ENCODE data around the gene CCNH. TPM values are rescaled to one million over a fixed set of nuclear protein-coding genes. Genes with fewer than 3 reads are reported as not detected.
A peak's percentile ranks its signal among the peaks of the same experiment; 100 is the strongest.

CCNH gene
- total RNA-seq, 1 donor from 2014 or later: 38.1 TPM

DNA sequence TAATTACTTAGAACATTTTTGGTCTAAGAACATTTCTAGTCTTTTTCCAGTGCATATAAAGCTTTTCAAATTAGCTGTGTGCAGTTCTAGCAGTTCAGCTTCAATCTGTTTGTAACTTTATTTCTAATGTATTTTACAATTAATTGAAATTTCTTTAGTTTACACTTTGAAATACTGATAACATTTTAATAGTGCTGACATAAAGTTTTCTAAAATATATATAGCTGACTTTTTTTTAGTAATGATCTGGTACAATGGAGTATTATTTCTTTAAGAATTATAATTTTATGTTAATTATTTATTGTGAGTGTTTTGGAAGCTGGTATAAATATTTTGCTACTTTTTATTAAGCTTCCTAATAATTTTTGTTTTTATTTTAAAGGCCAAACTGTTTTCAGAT lies 43.3 kb downstream of the CCNH start:
- Mint-ChIP-seq H3K4me3 (ENCODE audit: low read depth) (no peak overlapping the region), H3K4me1 (ENCODE audit: low read depth) (peaks cover 6% of the 10 kb centered on the region), H3K36me3 (ENCODE audit: insufficient read depth) (peaks cover 13% of the 10 kb centered on the region), H3K27me3 (no peaks in the 10 kb centered on the region), H3K27ac (no peak overlapping the region), H3K9me3 (ENCODE audit: low read depth) (no peaks in the 10 kb centered on the region)
- TF ChIP-seq, protein P1, sequence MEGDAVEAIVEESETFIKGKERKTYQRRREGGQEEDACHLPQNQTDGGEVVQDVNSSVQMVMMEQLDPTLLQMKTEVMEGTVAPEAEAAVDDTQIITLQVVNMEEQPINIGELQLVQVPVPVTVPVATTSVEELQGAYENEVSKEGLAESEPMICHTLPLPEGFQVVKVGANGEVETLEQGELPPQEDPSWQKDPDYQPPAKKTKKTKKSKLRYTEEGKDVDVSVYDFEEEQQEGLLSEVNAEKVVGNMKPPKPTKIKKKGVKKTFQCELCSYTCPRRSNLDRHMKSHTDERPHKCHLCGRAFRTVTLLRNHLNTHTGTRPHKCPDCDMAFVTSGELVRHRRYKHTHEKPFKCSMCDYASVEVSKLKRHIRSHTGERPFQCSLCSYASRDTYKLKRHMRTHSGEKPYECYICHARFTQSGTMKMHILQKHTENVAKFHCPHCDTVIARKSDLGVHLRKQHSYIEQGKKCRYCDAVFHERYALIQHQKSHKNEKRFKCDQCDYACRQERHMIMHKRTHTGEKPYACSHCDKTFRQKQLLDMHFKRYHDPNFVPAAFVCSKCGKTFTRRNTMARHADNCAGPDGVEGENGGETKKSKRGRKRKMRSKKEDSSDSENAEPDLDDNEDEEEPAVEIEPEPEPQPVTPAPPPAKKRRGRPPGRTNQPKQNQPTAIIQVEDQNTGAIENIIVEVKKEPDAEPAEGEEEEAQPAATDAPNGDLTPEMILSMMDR (IDR thresholded peaks at IDR 0.05; ENCODE audit: unreplicated experiment): no peak
- no peak for DNase-seq (ENCODE audit: low spot score, unreplicated experiment)

DNA sequence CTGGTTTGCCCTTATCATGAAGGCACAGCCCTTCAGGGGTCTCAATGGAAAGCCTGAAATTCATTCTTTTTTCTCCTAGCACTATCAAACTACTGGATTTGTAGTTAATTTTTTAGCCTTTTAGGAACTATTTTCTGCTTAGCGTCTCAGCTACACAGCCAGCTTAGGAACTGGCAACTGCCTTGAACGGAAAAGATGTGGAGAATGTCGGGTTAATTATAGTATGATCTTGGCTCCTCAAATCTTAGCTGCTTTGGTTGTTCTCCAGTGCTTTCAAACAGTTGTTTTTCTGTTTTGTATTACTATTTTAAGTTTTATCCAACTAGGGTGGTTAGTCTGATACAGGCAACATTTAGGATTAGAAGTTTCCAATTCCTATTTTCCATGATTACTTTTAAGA lies 44.1 kb downstream of the CCNH start:
- TF ChIP-seq, protein P1 (IDR thresholded peaks at IDR 0.05; ENCODE audit: unreplicated experiment): no peak
- DNase-seq (ENCODE audit: low spot score, unreplicated experiment): no peak
- peaks cover 6% of the 10 kb centered on the region for H3K4me1 Mint-ChIP-seq (ENCODE audit: low read depth)
- peaks cover 13% of the 10 kb centered on the region for H3K36me3 Mint-ChIP-seq (ENCODE audit: insufficient read depth)
- no peak overlapping the region for H3K27ac Mint-ChIP-seq
- H3K27me3 Mint-ChIP-seq: no peaks in the 10 kb centered on the region
- H3K4me3 Mint-ChIP-seq (ENCODE audit: low read depth): no peak overlapping the region
- no peaks in the 10 kb centered on the region for H3K9me3 Mint-ChIP-seq (ENCODE audit: low read depth)

DNA sequence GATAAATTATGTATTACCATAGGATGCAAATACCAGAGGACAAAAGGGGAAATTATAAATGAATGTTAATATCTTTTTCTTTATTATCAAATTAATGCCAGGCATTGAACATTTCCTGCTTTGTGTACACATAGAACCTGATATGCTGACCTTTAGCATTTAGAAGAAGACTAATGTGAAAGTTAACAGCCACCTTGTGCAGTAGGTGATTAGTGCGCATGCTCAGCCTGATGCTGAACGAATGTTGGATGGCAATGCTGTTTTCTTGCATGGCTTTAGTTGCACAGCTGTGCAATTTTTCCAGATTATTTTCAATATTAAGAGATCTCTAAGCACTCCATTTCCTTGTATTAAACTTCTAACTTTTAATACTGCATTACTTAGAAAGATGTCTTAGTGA lies 45.5 kb downstream of the CCNH start:
- Mint-ChIP-seq H3K4me3 (ENCODE audit: low read depth) (no peak overlapping the region), H3K27ac (no peak overlapping the region), H3K9me3 (ENCODE audit: low read depth) (no peaks in the 10 kb centered on the region), H3K4me1 (ENCODE audit: low read depth) (peaks cover 2% of the 10 kb centered on the region), H3K36me3 (ENCODE audit: insufficient read depth) (peaks cover 8% of the 10 kb centered on the region), H3K27me3 (no peaks in the 10 kb centered on the region)
- TF ChIP-seq, protein P1 (IDR thresholded peaks at IDR 0.05; ENCODE audit: unreplicated experiment): no peak
- no peak for DNase-seq (ENCODE audit: low spot score, unreplicated experiment)

DNA sequence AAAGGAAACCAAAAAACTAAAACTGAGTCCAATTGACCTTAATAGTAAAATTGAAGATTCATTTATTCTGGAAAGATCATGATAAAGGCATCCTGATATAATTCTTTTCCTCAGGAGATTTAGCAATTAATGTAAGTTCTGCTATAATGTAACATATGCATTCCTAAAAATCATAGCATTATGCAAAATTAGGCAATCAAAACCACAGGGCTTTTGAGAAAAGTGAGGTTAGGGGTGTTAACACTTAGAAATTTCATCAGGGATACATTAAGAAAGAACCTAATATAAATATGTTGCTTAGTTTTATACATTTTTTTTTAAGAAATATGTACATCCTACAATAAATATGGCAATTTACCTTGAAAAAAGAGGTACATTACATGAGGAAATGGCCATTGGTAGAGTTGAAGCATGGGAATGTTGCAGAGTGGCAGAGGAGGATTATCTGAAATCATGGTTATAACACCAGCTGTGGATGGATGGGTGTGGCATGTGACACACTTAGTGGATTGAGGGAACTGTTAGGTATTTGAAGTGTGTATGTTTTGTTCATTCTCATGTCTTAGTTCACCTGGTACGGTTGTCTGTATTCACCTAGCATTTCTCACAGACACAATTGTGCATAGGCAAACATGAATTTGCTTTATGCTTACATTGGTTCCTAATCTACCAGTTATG lies 51.1 kb downstream of the CCNH start:
- Mint-ChIP-seq H3K9me3 (ENCODE audit: low read depth) (no peaks in the 10 kb centered on the region), H3K4me1 (ENCODE audit: low read depth) (no peaks in the 10 kb centered on the region), H3K4me3 (ENCODE audit: low read depth) (no peak overlapping the region), H3K27ac (no peak overlapping the region), H3K27me3 (no peaks in the 10 kb centered on the region), H3K36me3 (ENCODE audit: insufficient read depth) (peaks cover 9% of the 10 kb centered on the region)
- TF ChIP-seq, protein P1 (IDR thresholded peaks at IDR 0.05; ENCODE audit: unreplicated experiment): no peak
- no peak for DNase-seq (ENCODE audit: low spot score, unreplicated experiment)

DNA sequence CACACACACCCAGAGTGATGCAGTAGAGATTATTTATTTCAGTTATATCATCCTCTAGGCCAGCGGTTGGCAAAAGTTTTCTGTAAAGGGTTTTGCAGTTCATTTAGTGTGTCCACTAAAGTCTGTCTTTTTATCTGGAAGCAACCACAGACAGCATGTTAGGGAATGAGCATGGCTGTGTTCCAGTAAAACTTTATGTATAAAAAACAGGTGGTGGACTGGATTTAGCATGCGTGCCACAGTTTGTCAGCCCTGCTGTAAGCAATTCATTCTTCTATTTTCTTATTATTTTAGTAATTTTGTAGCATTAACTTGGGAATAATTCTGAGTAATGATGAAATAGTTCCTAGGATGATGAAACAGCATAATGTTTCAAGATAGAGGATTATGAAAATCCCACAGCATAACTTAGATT lies 51.7 kb downstream of the CCNH start:
- Mint-ChIP-seq H3K9me3 (ENCODE audit: low read depth) (no peaks in the 10 kb centered on the region), H3K4me1 (ENCODE audit: low read depth) (no peaks in the 10 kb centered on the region), H3K36me3 (ENCODE audit: insufficient read depth) (peaks cover 9% of the 10 kb centered on the region), H3K4me3 (ENCODE audit: low read depth) (no peak overlapping the region), H3K27ac (peak overlapping the region; percentile 56), H3K27me3 (no peaks in the 10 kb centered on the region)
- DNase-seq (ENCODE audit: low spot score, unreplicated experiment): no peak
- TF ChIP-seq, protein P1 (IDR thresholded peaks at IDR 0.05; ENCODE audit: unreplicated experiment): no peak
